Stimulated activated CD4-positive, alpha-beta T cell treated with anti-CD3 and anti-CD28 coated beads, Interleukin-12 subunit alpha, Interleukin-12 subunit beta, amount 100 ng/mL, for 24 hours (primary cell): ENCODE data around the gene CCL1.
"Not testable (repeated sequence)": the region's sequence is repeated elsewhere in the genome, so short reads cannot be mapped to it uniquely, and the experiment has no call there.

Source experiments
- DNase-seq, 2 experiments: peaks; one replicate each; pipeline ENCODE4 v3.0.0-alpha.2; 2020; ENCODE audit warnings: low read depth in 2 of 2

CCL1 gene

DNA sequence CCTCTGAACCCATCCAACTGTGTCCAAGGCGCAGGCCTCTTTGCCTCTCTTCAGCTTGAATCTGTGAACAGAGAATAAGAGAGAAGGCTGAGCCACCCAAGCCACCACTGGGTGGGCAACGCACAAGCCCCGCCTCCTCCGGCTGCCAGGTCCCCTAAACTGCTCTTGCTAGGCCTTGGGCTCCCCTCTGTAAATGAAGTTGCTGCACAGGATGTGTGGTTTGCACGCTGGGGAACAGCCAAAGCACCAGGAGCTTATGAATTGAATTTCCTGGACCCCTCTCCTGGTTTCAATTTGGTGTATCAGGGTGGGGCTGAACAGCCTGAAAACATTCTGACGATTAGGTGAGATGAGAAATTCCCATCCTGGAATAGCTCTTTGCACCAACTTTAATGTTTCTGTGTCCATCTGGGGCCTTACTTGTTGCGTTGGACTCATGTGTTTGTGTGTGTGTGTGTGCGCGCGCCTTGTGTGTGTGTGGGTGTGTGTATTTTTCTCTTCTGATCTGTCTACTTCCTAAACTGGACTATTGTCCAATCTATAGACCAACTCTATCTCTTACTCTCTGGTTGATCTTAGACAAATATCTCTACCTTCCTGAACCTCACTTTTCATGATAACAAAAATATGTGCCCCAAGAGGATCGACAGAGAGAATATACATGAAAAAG lies 2.3 kb downstream of the CCL1 start:
- no peak for DNase-seq

DNA sequence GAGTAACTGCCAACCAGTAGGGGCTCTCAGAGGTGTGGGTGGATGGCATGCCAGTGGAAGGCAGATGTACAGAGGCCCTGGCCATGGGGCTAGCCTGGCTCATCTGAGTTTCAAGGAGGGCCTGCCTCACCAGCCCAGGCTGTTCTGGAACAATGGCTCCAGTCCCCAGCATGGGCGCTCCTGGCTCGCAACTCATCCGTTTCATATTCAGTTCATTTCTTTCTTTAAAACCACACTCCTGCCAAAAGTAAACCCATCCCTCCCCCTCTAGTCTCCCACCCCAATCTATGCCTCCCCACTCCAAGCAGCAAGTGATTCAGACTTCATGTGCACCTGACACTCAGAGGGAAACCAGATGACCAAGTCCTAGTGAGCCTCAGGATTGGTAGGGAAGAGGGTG lies 4.4 kb downstream of the CCL1 start:
- DNase-seq, result no peak

DNA sequence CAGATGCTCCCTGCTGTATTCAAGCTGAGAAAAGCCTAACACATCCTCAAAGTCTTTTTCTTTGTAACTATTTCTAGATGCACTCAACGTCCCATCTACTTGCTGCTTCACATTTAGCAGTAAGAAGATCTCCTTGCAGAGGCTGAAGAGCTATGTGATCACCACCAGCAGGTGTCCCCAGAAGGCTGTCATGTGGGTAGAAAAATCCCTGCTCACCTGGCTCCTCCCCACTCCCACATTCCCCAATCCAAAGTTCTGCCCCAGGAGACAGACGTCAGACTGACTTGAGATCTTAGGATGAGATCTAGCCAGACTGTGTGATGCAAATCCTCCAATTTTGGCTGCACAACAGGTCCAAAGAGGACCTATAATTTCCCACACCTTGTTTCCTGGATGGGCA lies 5.6 kb downstream of the CCL1 start:
- no peak for DNase-seq

DNA sequence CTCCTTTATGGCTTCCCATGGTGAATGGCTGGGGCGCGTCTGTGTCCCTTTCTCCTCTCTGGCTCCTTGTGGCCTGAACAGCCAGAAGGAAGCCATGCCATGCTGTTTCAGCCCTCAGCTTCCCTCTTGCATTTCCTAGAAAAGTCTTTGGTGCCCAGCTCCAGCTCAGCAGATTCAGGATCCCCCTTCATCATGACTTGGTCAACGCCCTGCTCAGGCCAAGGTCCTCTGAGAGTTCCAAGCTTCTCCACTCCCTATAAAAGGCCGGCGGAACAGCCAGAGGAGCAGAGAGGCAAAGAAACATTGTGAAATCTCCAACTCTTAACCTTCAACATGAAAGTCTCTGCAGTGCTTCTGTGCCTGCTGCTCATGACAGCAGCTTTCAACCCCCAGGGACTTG lies 6.8 kb downstream of the CCL1 start, which contains the start of gene CCL13:
CCL13 (plus strand) TSS at position 287 of the 400 bp plus-strand sequence; CDS start at position 334, 47 bp downstream.
- no peak for DNase-seq

DNA sequence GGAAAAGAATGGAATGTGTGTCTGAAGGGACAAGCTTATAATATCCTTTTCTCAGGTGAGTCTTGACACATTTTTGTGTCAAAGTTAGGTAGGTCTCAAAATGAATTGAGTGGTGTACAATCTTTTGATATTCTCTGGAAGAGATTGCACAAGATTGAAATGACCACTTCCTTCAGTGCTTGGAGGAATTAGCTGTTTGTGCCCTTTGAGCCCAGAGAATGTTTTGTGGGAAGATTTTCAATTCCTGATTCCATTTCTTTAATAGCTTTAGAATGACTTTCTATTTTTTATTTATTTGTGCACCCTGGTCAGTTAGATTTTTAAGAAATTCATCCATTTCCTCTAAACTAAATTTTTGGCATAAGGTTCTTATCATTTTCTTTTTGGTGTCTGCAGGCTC lies 8.4 kb downstream of the CCL1 start:
- no peak for DNase-seq

DNA sequence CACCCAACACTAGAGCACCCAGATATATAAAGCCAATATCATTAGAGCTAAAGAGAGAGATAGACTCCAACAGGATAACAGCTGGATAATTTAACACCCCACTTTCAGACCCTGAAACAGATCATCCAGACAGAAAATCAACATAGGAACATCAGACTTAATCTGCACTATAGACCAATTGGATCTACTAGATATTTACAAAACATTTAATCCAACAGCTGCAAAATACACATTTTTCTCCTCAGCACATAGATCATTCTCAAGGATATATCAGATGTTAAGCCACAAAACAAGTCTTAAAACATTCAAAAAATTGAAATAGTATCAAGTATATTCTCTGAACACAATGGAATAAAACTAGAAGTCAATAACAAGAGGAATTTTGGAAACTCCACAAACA lies 10.8 kb downstream of the CCL1 start:
- DNase-seq, result no peak

DNA sequence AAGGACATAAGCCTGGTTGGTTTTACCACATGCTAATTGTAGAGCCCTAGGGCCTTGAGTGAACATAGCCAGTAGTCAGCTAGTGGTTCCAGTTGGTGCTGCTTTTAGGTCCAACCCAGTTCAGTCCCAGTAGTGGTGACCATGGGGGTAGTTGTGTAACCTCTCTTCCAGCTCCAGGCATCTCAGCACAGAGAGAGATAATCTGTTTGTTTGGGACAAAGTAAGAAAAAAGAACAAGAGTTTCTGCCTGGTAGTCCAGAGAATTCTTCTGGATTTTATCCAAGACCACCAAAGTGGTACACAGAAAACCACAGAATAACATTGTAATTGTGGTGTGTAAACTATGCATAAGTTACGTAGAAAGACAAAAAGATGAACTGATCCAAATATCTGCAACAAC lies 11.9 kb downstream of the CCL1 start:
- no peak for DNase-seq

DNA sequence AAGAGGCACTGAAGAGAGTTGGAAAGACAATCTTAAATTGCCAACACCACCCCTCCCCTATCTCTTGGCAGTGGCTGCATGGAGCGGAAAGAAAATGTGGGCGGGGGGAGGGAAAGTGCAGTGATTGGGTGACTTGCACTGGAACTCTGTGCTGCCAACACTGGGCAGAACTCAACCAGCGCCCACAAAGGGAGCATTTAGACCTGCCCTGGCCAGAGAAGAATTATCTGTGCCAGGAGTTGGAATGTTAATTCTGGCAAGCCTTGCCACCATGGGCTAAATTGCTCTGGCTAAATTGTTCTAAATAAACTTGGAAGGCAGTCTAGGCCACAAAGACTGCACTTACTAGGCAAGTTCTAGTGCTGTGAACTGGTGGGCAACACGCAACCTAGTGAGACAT lies 13.3 kb downstream of the CCL1 start:
- no peak for DNase-seq

DNA sequence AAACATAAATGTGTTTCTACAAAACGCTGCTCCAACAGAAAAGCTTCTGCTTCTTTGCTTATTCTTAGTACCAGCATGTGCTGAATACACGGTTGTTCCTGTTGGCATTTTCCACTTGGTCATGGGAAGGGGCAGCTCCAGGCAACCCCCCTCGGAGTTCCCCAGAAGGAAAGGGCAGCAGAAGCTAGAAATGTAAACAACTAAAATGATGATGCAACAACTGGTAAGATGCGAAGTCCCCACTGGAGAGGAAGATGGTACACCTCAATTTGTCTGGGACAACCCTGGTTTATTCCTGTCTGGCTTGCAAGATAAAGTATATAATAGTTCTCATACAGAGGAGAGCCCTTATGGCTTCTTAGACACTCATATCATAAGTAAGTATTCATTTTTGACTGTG lies 16.0 kb downstream of the CCL1 start:
- DNase-seq, result no peak

DNA sequence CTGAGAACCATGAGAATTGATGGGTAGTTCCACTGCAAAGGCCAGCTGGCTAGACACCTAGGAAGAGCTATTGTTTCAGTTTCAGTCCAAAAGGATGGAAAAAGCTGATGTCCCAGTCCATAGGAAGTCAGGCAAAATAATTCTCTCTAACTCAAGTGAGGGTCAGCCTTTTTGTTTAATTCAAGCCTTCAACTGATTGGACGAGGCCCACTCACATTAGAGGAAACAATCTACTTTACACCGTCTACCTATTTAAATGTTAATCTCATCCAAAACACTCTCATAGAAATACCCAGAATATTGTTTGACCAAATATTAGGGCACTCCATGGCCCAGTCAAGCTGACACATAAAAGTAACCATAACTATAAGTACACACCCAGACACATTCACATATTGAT lies 21.1 kb downstream of the CCL1 start:
- DNase-seq, result no peak

DNA sequence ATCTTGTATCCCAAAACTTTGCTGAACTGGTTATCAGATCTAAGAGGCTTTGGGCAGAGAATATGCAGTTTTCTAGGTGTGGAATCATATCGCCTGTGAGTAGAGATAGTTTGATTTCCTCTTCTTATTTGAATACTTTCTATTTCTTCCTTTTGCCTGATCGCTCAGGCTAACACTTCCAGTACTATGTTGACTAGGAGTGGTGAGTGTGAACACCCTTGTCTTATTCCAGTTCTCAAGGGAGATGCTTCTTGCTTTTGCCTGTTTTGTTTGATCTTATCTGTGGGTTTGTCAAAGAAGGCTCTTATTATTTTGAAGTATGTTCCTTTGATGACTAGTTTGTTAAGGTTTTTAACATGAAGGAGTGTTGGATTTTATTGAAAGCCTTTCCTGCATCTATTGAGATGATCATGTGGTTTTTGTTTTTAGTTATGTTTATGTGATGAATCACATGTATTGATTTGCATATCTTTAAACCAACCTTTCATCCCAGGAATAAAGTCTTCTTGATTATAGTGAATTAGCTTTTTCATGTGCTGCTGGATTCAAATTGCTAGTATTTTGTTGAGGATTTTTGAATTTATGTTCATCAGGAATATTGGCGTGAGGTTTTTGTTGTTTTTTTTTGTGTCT lies 23.8 kb downstream of the CCL1 start:
- no peak for DNase-seq

DNA sequence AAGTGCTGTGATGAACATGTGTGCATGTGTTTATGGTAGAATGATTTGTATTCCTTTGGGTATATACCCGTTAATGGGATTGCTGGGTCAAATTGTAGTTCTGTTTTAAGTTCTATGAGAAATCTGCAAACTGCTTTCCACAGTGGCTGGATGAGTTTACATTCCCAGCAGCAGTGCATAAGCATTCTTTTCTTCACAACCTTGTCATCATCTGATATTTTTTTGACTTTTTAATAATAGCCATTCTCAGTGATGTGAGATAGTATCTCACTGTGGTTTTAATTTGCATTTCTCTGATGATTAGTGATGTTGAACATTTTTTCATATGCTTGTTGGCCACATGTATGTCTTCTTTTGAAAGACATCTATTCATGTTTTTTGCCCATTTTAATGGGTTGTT lies 25.3 kb downstream of the CCL1 start:
- DNase-seq, result no peak

DNA sequence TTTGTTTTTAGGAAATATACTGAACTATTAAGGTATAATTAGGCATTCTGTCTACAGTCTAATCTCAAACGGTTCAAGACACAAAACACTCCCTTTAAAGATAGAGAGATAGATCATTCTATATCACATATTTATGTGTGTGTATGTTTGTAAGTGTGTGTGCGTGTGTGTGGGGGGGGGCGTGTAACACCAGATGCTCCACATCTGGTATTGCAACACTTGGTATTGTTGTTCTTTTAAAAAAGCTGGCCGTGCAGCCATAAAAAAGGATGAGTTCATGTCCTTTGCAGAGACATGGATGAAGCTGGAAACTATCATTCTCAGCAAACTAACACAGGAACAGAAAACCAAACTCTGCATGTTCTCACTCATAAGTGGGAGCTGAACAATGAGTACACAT lies 35.5 kb downstream of the CCL1 start:
- not testable (repeated sequence) for DNase-seq

DNA sequence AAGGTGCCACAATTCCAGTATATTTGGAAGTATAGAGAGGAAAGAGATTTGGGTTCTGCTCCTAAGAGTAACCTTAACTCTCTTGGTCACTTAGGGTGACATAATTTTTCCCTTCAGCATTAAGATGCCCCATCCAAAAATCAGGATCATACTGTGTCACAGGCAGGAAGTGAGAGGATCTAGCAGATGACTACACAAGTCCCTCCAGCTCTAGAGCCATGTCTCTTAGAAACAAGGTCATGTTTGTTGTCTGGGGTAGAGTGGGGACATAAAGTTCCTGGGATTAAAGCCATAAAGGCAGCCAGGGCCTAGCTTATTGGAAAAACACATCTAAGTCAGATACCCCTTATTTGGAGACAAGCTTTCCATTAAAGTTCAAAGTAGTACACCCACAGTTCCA lies 41.1 kb downstream of the CCL1 start:
- no peak for DNase-seq

DNA sequence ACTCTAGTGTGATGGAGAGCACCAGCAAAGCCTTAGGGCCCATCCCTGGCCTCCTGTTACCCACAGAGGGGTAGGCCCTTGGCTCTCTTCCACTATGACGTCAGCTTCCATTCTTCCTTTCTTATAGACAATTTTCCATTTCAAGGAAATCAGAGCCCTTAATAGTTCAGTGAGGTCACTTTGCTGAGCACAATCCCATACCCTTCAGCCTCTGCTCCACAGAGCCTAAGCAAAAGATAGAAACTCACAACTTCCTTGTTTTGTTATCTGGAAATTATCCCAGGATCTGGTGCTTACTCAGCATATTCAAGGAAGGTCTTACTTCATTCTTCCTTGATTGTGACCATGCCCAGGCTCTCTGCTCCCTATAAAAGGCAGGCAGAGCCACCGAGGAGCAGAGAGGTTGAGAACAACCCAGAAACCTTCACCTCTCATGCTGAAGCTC lies 44.0 kb downstream of the CCL1 start, which contains the start of gene CCL8:
CCL8 (plus strand) TSS at position 397 of the 445 bp plus-strand sequence. CDS start 67 bp downstream, outside the sequence.
- no peak for DNase-seq

DNA sequence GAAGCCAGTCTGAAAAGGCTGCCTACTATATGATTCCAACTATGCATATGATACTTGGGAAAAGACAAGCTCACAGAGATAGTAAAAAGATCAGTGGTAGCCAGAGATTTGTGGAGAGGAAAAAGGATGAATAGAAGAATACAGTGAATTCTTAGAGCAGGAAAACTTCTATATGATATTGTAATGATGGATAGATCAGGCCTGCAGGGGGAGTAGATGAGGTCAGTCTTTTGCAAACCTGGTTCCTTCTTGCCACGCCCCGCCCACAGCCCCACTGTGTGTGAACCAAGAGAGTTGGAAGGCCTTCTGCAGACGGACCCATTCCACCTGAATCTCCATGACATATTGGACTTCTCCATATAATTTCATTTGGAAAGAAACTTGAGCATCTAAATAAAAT lies 44.6 kb downstream of the CCL1 start:
- peak in 1 of 2 experiments; percentile 5 for DNase-seq

DNA sequence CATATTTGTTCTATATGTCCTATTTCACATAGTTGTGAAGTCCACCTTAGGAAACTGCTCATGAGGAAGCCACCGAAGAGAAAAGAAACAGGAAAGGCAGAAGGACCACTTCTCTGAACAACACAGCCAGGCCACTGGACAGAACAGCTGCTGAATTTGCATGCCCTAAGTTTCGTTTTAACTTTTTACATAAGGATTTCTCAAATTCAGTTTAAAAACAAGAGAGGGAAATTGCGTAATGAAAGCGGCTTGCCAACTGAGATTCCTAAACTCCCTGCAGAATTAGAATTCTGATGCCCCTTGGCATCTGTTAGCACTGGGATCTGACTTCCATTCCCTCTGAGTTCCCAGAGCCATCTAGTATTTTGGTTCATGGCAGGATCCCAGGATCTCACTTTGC lies 48.8 kb downstream of the CCL1 start:
- DNase-seq, result no peak

DNA sequence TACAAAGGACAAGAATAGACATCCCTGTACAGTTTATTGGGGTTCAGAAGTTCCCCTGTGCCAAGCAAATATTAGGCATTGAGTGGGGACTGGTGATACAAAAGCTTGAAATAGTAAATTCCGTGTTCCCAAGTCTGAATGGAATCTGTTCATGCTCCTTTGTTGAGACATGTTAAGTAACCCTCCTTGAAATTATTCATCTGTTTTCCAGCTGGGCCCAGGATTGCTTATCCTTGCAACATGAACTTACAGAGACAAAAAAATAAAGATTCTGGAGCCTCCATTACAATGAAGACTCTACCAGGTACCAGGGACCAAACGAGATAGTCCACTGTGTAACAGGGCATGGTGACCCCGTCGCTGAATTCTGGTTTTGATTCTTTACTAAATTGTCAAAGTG lies 49.9 kb downstream of the CCL1 start:
- DNase-seq, result no peak

DNA sequence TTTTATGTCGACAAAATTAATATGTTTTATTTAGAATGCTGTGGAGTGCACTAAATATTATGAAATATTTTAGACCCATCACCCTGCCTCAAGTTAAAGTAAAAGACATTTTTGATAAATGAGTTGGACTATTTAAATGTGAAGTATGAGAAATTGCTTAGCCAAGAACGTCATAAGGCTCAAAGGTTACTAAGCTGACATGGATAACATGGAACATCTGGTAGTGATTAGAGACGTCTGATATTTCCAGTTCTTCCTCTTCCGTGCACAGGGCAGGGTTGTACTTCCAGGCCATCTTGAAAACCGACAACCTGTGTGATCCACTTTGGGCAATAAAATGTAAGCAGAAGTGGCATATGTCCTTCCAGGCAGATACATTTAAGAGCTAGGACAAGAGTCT lies 51.0 kb downstream of the CCL1 start:
- DNase-seq, result no peak

DNA sequence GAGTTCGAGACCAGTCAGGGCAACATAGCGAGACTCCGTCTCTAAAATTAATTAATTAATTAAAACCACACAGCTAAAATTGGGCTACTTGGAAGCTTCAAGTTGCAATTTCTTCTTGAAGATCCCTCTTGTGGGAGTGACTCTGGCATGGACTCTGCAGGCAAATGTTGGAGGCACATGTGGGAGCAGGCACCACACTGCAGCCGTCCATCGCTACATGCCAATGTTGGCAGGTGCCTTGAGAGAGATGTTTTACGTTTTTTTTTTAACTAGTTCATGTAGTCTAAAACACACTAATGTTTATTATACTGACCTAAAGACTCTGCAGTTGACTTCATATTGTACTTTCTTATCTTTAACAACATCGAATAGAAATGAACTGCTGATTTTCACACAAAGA lies 51.7 kb downstream of the CCL1 start:
- no peak for DNase-seq
